ENCODE results near the gene RHD. TPM values are rescaled to one million over a fixed set of nuclear protein-coding genes. Genes with fewer than 3 reads are reported as not detected.
A peak's percentile ranks its signal among the peaks of the same experiment; 100 is the strongest.

Gene RHD
- total and polyA plus RNA-seq, 2 donors (not counting 1 experiment from before 2014, with no cell fraction given): not detected

GRCh38 chr1:25247024-25247828, 25.1 kb upstream of the RHD start, which contains the start of gene RSRP1:
RSRP1 (minus strand) TSS chr1:25247454; CDS start chr1:25246963, 491 bp downstream.
- H3K4me3 Mint-ChIP-seq: peak within 1 kb of the TSS; percentile 99
- ChIA-PET CTCF (interaction anchor here (1.3 kb wide), 1 partner anchor 15 kb away, joined by 10 read pairs; the partner anchor contains the start of gene SYF2), POLR2A (interaction anchor here (0.5 to 1.5 kb wide), 7 partner anchors 15 to 573 kb away, joined by 3 to 16 read pairs (median 4); partner anchors contain the start of genes MTFR1L, RUNX3 and SYF2)
- Histone ChIP-seq H3K9me3 (ENCODE audit: control extremely low read depth in 1 of 3, control insufficient read depth in 2 of 3, insufficient read depth in 1 of 3, low read length in 2 of 3) (no peaks in the 10 kb centered on the region), H3K4me3 (ENCODE audit: control extremely low read depth in 1 of 5, extremely low read depth in 1 of 5, insufficient read depth in 1 of 5, low read depth in 2 of 5, low read length in 4 of 5) (peak within 1 kb of the TSS; percentile 91 to 99 (median 96)), H3K4me1 (ENCODE audit: control insufficient read depth in 2 of 2, insufficient read depth in 2 of 2, low read length in 2 of 2) (peaks cover 25 to 26% of the 10 kb centered on the region in 2 donors), H3K79me2 (ENCODE audit: control insufficient read depth, insufficient read depth, low read length) (peaks cover 32% of the 10 kb centered on the region), H3K9ac (ENCODE audit: low read length) (peak within 1 kb of the TSS; percentile 98), H3K36me3 (replicated peaks in 1 of 2; ENCODE audit: control extremely low read depth in 1 of 2, control insufficient read depth in 1 of 2, extremely low read depth in 1 of 2, insufficient read depth in 2 of 2, low read length in 1 of 2) (peaks cover 9 to 42% of the 10 kb centered on the region in 2 experiments), H3K4me2 (replicated peaks; ENCODE audit: low read depth, low read length, poor library complexity, severe bottlenecking) (peak within 1 kb of the TSS; percentile 82), H2AFZ (ENCODE audit: insufficient read depth, low read depth, low read length, poor library complexity, severe bottlenecking) (peak within 1 kb of the TSS; percentile 76), H3K27me3 (replicated peaks in 1 of 4; ENCODE audit: control extremely low read depth in 1 of 4, control insufficient read depth in 3 of 4, insufficient read depth in 4 of 4, low read length in 3 of 4) (no peaks in the 10 kb centered on the region), H4K20me1 (ENCODE audit: control insufficient read depth, insufficient read depth, low read length, poor library complexity, severe bottlenecking) (peaks cover 37% of the 10 kb centered on the region), H3K27ac (ENCODE audit: low read length in 2 of 2) (peak within 1 kb of the TSS; percentile 97 to 99)
- no peak for TF ChIP-seq EZH2 (IDR thresholded peaks at IDR 0.05; ENCODE audit: borderline replicate concordance, insufficient read depth, low read depth, low read length, poor library complexity, severe bottlenecking)
- no peak for TF ChIP-seq CTCF (IDR thresholded peaks at IDR 0.05)
- ATAC-seq (ENCODE audit: low read depth) (peak; percentile 86), DNase-seq (peak; percentile 99)
- H3K9me3 Mint-ChIP-seq (ENCODE audit: insufficient read depth): no peaks in the 10 kb centered on the region
- intact Hi-C loops (cut with micrococcal nuclease): loop anchor here (1.0 to 10.0 kb wide), 8 partner anchors 8 to 604 kb away; partner anchors contain the start of genes MAN1C1, MTFR1L, SRRM1 and SYF2
- H3K4me1 Mint-ChIP-seq: peaks cover 44% of the 10 kb centered on the region
- WGBS (ENCODE audit: insufficient coverage): under 1% methylated on average over 76 of the region's 79 CpGs
- H3K27ac Mint-ChIP-seq: peak within 1 kb of the TSS; percentile 100
- no peaks in the 10 kb centered on the region for H3K27me3 Mint-ChIP-seq
